Activated naive CD8-positive, alpha-beta T cell (primary cell): ENCODE results near the gene RPS10.
"Not testable (repeated sequence)": the region's sequence is repeated elsewhere in the genome, so short reads cannot be mapped to it uniquely, and the experiment has no call there.

Experiments
- H3K27ac Mint-ChIP-seq: one replicate; pipeline ENCODE4 v1.8.0; 2021; ENCODE audit warnings: mixed read lengths
- H3K27me3 Mint-ChIP-seq: one replicate; pipeline ENCODE4 v1.8.0; 2021; ENCODE audit warnings: mixed read lengths
- H3K36me3 Mint-ChIP-seq: one replicate; pipeline ENCODE4 v1.8.0; 2021; ENCODE audit warnings: mixed read lengths
- H3K4me1 Mint-ChIP-seq: one replicate; pipeline ENCODE4 v1.8.0; 2021; ENCODE audit warnings: low read depth, mixed read lengths
- H3K4me3 Mint-ChIP-seq: one replicate; pipeline ENCODE4 v1.8.0; 2021; ENCODE audit warnings: mild to moderate bottlenecking, mixed read lengths
- H3K9me3 Mint-ChIP-seq: one replicate; pipeline ENCODE4 v1.8.0; 2021; ENCODE audit warnings: low read depth, mixed read lengths

Gene RPS10

GRCh38 chr6:34424200-34425131, 1.4 kb downstream of the RPS10 start:
- Mint-ChIP-seq H3K9me3 (no peaks in the 10 kb centered on the region), H3K36me3 (peaks cover 14% of the 10 kb centered on the region), H3K4me1 (peaks cover 33% of the 10 kb centered on the region), H3K4me3 (peak overlapping the region; percentile 98), H3K27ac (peak overlapping the region; percentile 100), H3K27me3 (no peaks in the 10 kb centered on the region)

GRCh38 chr6:34423254-34423653, 2.6 kb downstream of the RPS10 start:
- no peaks in the 10 kb centered on the region for H3K27me3 Mint-ChIP-seq
- H3K9me3 Mint-ChIP-seq, result no peaks in the 10 kb centered on the region
- H3K4me3 Mint-ChIP-seq, result peak overlapping the region; percentile 98
- peaks cover 37% of the 10 kb centered on the region for H3K4me1 Mint-ChIP-seq
- peaks cover 16% of the 10 kb centered on the region for H3K36me3 Mint-ChIP-seq
- H3K27ac Mint-ChIP-seq, result peak overlapping the region; percentile 100

- Mint-ChIP-seq H3K4me3 (peak overlapping the region; percentile 32), H3K27me3 (no peaks in the 10 kb centered on the region), H3K27ac (peak overlapping the region; percentile 47), H3K9me3 (no peaks in the 10 kb centered on the region), H3K4me1 (peaks cover 31% of the 10 kb centered on the region), H3K36me3 (peaks cover 11% of the 10 kb centered on the region)
These were observed 7.5 kb downstream of the RPS10 start for GRCh38 chr6:34418367-34418766.

- H3K27ac Mint-ChIP-seq, result peak overlapping the region; percentile 68
- H3K4me3 Mint-ChIP-seq, result peak overlapping the region; percentile 6
- H3K36me3 Mint-ChIP-seq, result peaks cover 9% of the 10 kb centered on the region
- no peaks in the 10 kb centered on the region for H3K27me3 Mint-ChIP-seq
- no peaks in the 10 kb centered on the region for H3K9me3 Mint-ChIP-seq
- peaks cover 26% of the 10 kb centered on the region for H3K4me1 Mint-ChIP-seq
These were observed 8.9 kb downstream of the RPS10 start for GRCh38 chr6:34416877-34417371.

GRCh38 chr6:34414999-34415858, 10.6 kb downstream of the RPS10 start:
- H3K4me3 Mint-ChIP-seq, result no peak overlapping the region
- no peaks in the 10 kb centered on the region for H3K27me3 Mint-ChIP-seq
- H3K4me1 Mint-ChIP-seq, result peaks cover 18% of the 10 kb centered on the region
- H3K36me3 Mint-ChIP-seq, result peaks cover 10% of the 10 kb centered on the region
- peak overlapping the region; percentile 22 for H3K27ac Mint-ChIP-seq
- no peaks in the 10 kb centered on the region for H3K9me3 Mint-ChIP-seq

- no peak overlapping the region for H3K4me3 Mint-ChIP-seq
- H3K4me1 Mint-ChIP-seq, result peaks cover 7% of the 10 kb centered on the region
- peak overlapping the region; percentile 29 for H3K27ac Mint-ChIP-seq
- no peaks in the 10 kb centered on the region for H3K27me3 Mint-ChIP-seq
- H3K36me3 Mint-ChIP-seq, result peaks cover 5% of the 10 kb centered on the region
- H3K9me3 Mint-ChIP-seq, result no peaks in the 10 kb centered on the region
These were observed 13.1 kb downstream of the RPS10 start for GRCh38 chr6:34412643-34413214.

GRCh38 chr6:34412016-34412415, 13.9 kb downstream of the RPS10 start:
- Mint-ChIP-seq H3K27ac (no peak overlapping the region), H3K4me1 (peaks cover 5% of the 10 kb centered on the region)

GRCh38 chr6:34407915-34408314, 18.0 kb downstream of the RPS10 start:
- not testable (repeated sequence) for H3K27me3 Mint-ChIP-seq, H3K9me3 Mint-ChIP-seq, H3K27ac Mint-ChIP-seq, H3K4me3 Mint-ChIP-seq, H3K4me1 Mint-ChIP-seq, H3K36me3 Mint-ChIP-seq

More at GRCh38 chr6:34412016-34412415, 13.9 kb downstream of the RPS10 start:
- no peak overlapping the region for H3K4me3 Mint-ChIP-seq
- no peaks in the 10 kb centered on the region for H3K27me3 Mint-ChIP-seq
- no peaks in the 10 kb centered on the region for H3K9me3 Mint-ChIP-seq
- H3K36me3 Mint-ChIP-seq, result peaks cover 5% of the 10 kb centered on the region

- Mint-ChIP-seq H3K4me3 (no peak overlapping the region), H3K36me3 (no peaks in the 10 kb centered on the region), H3K9me3 (no peaks in the 10 kb centered on the region), H3K27me3 (no peaks in the 10 kb centered on the region), H3K4me1 (peaks cover 11% of the 10 kb centered on the region), H3K27ac (no peak overlapping the region)
These were observed 29.4 kb downstream of the RPS10 start for GRCh38 chr6:34396518-34396917.

- no peaks in the 10 kb centered on the region for H3K9me3 Mint-ChIP-seq
- H3K27me3 Mint-ChIP-seq, result no peaks in the 10 kb centered on the region
- H3K36me3 Mint-ChIP-seq, result no peaks in the 10 kb centered on the region
- H3K4me1 Mint-ChIP-seq, result peaks cover 15% of the 10 kb centered on the region
- H3K4me3 Mint-ChIP-seq, result peak overlapping the region; percentile 65
- no peak overlapping the region for H3K27ac Mint-ChIP-seq
These were observed 31.9 kb downstream of the RPS10 start for GRCh38 chr6:34393966-34394305.

GRCh38 chr6:34393191-34393965, 32.5 kb downstream of the RPS10 start:
- Mint-ChIP-seq H3K27me3 (no peaks in the 10 kb centered on the region), H3K4me1 (peaks cover 18% of the 10 kb centered on the region), H3K27ac (peak overlapping the region; percentile 95), H3K9me3 (no peaks in the 10 kb centered on the region), H3K36me3 (no peaks in the 10 kb centered on the region), H3K4me3 (peak overlapping the region; percentile 98)

GRCh38 chr6:34392497-34393190, 33.2 kb downstream of the RPS10 start, which contains the start of gene NUDT3:
Gene NUDT3, minus strand, starts transcription at chr6:34392669. Its CDS starts 307 bp downstream, at chr6:34392362.
- peak within 1 kb of the TSS; percentile 95 for H3K27ac Mint-ChIP-seq
- H3K4me3 Mint-ChIP-seq, result peak within 1 kb of the TSS; percentile 98
- H3K4me1 Mint-ChIP-seq, result peaks cover 22% of the 10 kb centered on the region
- H3K9me3 Mint-ChIP-seq, result no peaks in the 10 kb centered on the region
- no peaks in the 10 kb centered on the region for H3K27me3 Mint-ChIP-seq
- H3K36me3 Mint-ChIP-seq, result no peaks in the 10 kb centered on the region

GRCh38 chr6:34391786-34392496, 33.9 kb downstream of the RPS10 start:
- Mint-ChIP-seq H3K36me3 (no peaks in the 10 kb centered on the region), H3K27ac (no peak overlapping the region), H3K4me3 (no peak overlapping the region)

More at GRCh38 chr6:34391786-34392496, 33.9 kb downstream of the RPS10 start:
- no peaks in the 10 kb centered on the region for H3K27me3 Mint-ChIP-seq
- no peaks in the 10 kb centered on the region for H3K9me3 Mint-ChIP-seq
- H3K4me1 Mint-ChIP-seq, result peaks cover 24% of the 10 kb centered on the region
